GM12892 (cell line): ENCODE results near the gene ADH1A.
"Not testable (repeated sequence)": the region's sequence is repeated elsewhere in the genome, so short reads cannot be mapped to it uniquely, and the experiment has no call there.

Source experiments
- DNase-seq: peaks from one replicate; pipeline ENCODE4 v3.0.0; 2011; ENCODE audit not compliant: insufficient read length
- FAIRE-seq: peaks from 2 replicates; lab custom pipeline; 2011; peaks lifted over from hg19 to GRCh38; lab: Jason Lieb, UNC
- POLR2A ChIP-seq: IDR thresholded peaks from 2 replicates; pipeline ENCODE4 v1.6.1; 2011; ENCODE audit warnings: low read depth, low read length, control low read depth
- POLR2AphosphoS5 ChIP-seq: IDR thresholded peaks from 2 replicates; pipeline ENCODE4 v1.6.1; 2011; ENCODE audit warnings: low read depth, low read length, control low read depth
- TAF1 ChIP-seq: IDR thresholded peaks from 2 replicates; pipeline ENCODE4 v1.6.1; 2011; ENCODE audit warnings: low read depth, mild to moderate bottlenecking, control low read depth, low read length, borderline replicate concordance

ADH1A gene

DNA sequence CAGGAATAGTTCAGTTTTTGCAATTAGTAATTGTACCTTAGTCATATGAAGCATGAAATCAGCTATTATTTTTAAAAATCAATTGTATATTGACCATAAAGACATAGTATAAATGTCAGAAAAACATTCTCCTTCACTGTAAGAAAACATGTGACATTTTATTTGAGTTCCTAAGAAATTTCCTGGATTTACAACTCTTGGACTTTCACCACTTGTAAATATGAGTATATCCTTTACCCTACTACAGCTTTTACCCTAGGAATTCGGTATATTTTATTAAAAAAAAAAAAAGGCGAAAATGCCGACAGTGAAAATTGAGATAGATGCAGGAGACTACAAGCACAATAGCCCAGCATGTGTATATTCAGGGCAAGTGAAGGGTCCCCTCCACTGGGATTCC, 14.9 kb downstream of the ADH1A start:
- FAIRE-seq (no peak), DNase-seq (no peak)
- no peak for TF ChIP-seq POLR2A
- no peak for TF ChIP-seq TAF1
- TF ChIP-seq POLR2AphosphoS5 = no peak

DNA sequence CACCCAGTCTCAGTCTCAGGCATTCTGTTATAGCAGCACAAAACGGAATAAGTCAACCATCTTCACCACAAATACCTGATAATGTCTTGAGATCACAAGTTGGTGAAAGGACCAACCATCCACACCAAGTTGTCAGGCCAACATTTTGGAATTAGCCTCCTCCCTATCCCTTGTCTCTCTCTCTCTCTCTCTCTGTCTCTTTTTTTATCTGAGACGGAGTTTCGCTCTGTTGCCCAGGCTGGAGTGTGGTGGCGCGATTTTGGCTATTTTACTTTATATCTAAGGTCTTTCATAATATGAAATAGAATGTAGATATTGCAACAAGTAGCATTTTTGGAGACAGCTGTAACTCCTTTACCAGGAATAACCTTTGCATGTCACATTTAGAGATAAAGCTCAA, 15.7 kb downstream of the ADH1A start:
- DNase-seq (no peak), FAIRE-seq (no peak)
- no peak for TF ChIP-seq TAF1
- no peak for TF ChIP-seq POLR2A
- no peak for TF ChIP-seq POLR2AphosphoS5

DNA sequence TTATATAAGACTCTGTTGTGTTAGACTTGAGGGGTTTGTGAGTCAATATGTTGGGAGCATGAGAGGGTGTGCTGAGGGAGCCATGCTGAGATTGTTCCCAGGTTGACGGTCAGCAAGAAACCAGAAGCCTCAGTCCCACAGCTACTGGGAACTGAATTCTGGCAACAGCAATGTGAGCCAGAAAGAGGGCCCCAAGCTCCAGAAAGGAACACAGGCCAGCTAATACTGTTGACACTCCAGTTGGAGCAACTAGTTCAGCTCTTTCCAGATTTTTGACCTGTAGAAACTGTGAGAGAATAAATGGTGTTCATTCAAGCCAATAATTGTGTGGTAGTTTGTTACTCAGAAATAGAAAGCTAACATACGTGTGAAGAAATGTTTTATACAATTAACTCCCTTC, 17.1 kb downstream of the ADH1A start:
- no peak for FAIRE-seq
- no peak for TF ChIP-seq POLR2AphosphoS5
- TF ChIP-seq POLR2A = no peak

DNA sequence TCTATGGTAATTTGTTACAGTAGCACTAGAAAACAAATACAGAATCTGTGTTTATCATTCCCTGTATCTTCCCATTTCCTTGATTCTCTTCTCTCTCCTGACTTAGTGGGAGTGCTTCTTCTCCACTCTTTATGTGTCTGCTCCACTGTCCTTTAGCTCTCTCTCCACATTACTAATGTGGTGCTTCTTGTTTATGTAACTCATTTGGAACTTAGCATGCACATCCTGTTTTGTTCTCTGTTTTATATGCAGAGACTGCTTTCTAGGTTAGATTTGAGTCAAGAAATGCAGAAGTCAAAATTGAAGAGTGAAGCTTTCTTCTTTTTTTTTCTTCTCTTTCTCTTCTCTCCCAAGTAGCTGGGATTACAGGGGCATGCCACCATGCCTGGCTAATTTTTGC, 25.9 kb downstream of the ADH1A start:
- FAIRE-seq (no peak), DNase-seq (no peak)
- TF ChIP-seq POLR2AphosphoS5 (no peak), POLR2A (no peak), TAF1 (no peak)

More for the DNA sequence above, 17.1 kb downstream of the ADH1A start:
- no peak for DNase-seq

DNA sequence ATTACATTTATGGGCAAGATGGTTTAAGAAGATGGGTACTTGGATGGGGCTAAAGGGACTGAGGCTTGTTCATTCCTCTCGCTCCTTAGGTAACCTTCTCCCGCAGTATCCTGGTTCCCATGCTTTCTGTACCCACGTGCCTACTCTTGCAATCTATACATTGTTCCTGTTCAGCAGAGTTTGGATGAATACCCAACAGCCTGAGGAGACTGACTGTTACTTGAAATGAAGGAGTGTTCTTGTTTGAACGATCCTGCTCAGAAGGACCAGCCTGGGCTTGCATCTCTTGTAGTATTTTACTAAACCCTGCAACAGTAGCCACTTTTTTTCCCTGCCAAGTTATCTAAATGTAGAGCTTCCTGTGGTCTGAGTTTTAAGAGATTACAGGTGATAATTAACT, 38.0 kb downstream of the ADH1A start:
- no peak for TF ChIP-seq TAF1
- TF ChIP-seq POLR2AphosphoS5 = no peak
- no peak for TF ChIP-seq POLR2A
- FAIRE-seq = no peak
- no peak for DNase-seq

DNA sequence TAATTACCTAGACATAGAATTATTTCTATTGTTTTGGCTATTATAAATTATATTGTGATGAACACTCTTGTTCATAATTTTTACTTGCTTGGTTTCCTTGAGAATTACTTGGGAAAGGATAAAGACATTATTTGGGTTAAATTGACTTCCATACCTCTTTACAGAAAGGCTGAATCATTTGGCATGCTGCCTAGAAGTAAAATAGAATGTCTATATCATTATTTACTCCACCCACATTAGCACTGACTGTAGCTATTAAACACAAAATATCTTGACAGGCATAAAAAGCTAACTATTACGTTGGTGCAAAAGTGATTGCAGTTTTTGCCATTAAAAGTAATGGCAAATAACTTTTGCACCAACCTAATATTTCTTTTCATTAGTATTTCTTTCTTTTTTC, 42.1 kb downstream of the ADH1A start:
- FAIRE-seq (no peak), DNase-seq (no peak)
- no peak for TF ChIP-seq TAF1
- no peak for TF ChIP-seq POLR2AphosphoS5
- no peak for TF ChIP-seq POLR2A

DNA sequence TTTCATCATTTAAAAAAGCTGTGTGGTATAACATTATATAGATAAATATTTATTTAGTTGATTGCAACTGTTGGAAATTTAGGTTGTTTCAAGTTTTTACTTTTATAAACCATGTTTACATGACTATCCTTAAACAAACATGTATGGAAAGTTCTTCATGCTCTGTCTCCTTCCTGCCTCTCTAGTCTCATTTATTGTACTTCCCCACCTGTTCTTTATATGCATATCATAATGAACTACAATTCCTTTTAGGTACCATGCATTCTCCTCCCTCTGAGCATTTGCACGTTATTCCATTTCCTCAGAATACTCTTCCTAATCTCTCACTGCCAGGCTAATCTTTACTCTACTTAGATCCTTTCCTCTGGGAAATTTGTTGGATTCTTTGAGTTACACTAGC, 54.8 kb downstream of the ADH1A start:
- FAIRE-seq (no peak), DNase-seq (no peak)
- TF ChIP-seq POLR2AphosphoS5 (no peak), POLR2A (no peak), TAF1 (no peak)

DNA sequence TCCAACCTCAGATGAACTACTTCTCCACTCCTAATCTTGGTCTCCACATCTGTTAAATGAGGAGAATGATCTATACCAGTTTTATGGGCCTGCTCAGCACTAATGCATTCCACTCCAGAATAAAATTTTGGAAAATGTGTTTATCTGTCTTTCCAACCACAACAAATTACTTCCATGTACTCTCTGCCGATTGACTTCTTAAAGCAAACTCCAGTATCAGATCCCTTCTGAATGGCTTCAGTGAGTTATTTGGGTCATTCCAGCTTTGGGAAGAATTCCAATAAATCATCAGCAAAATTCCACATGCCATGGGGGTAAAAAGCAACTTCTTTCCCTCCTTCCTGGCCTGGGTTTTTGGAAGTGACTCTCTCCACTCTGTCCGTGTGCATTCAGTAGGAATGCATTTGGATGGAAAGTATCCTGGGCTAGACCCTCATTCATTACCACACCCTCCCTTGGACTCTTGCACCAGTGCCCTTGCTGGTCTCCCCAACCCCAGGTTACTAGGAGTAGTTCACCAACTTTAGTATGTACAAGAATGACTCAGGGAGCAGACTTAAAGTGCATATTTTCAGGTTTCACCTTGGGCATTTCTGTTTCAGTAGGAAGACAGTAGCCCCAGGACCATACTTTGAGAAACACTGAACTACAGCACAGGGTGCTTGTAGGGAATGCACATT, 56.3 kb downstream of the ADH1A start:
- FAIRE-seq = no peak
- TF ChIP-seq POLR2AphosphoS5 = no peak
- no peak for TF ChIP-seq TAF1
- no peak for TF ChIP-seq POLR2A
- no peak for DNase-seq

DNA sequence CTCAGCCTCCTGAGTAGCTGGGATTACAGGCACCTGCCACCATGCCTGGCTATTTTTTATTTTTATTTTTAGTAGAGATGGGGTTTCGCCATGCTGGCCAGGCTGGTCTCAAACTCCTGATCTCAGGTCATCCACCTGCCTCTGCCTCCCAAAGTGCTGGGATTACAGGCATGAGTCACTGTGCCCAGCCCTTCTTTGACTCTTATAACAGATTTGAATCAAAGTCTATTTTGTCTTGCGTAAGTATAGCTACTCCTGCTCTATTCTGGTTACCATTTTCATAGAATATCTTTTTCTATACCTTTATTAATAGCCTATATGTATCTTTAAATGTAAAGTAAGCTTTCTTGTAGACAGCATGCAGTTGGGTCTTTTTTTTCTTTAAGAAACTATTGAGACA, 57.4 kb downstream of the ADH1A start:
- not testable (repeated sequence) for FAIRE-seq, DNase-seq

DNA sequence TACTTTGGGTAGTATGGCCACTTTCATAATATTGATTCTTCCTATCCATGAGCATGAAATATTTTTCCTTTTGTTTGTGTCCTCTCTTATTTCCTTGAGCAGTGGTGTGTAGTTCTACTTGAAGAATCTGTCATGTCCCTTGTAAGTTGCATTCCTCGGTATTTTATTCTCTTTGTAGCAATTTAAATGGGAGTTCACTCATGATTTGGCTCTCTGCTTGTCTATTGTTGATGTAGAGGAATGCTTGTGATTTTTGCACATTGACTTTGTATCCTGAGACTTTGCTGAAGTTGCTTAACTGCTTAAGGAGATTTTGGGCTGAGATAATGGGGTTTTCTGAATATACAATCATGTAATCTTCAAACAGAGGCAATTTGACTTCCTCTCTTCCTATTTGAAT, 62.1 kb downstream of the ADH1A start:
- FAIRE-seq, DNase-seq: not testable (repeated sequence)

DNA sequence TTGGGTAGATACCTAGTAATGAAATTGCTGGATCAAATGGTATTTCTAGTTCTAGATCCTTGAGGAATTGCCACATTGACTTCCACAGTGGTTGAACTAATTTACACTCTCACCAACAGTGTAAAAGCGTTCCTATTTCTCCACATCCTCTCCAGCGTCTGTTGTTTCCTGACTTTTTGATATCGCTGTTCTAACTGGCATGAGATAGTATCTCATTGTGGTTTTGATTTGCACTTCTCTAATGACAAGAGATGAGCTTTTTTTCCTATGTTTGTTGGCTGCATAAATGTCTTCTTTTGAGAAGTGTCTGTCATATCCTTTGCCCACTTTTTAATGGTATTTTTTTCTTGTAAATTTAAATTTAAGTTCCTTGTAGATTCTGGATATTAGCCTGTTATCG, 63.1 kb downstream of the ADH1A start:
- FAIRE-seq, DNase-seq: not testable (repeated sequence)
